Astrocyte (in vitro differentiated cells and primary cell): Measurements from ENCODE around the gene PAH.

ENCODE experiments used
- CTCF ChIP-seq: IDR thresholded peaks from 2 replicates; pipeline ENCODE4 v1.5.1; 2011; ENCODE audit warnings: low read depth, mild to moderate bottlenecking, inconsistent platforms, low read length, moderate library complexity; ENCODE audit not compliant: insufficient read depth
- EZH2 ChIP-seq: IDR thresholded peaks from 2 replicates; pipeline ENCODE4 v1.6.1; 2012; ENCODE audit warnings: mild to moderate bottlenecking, low read length, inconsistent platforms; ENCODE audit not compliant: insufficient read depth

- TF ChIP-seq CTCF (no peak), EZH2 (no peak)
Measured at GRCh38 chr12:102921240-102921639, 4.2 kb upstream of the PAH start.
